ENCODE measurements around the gene PGGHG.
"Not testable (repeated sequence)": the region's sequence is repeated elsewhere in the genome, so short reads cannot be mapped to it uniquely, and the experiment has no call there.

The PGGHG gene

DNA sequence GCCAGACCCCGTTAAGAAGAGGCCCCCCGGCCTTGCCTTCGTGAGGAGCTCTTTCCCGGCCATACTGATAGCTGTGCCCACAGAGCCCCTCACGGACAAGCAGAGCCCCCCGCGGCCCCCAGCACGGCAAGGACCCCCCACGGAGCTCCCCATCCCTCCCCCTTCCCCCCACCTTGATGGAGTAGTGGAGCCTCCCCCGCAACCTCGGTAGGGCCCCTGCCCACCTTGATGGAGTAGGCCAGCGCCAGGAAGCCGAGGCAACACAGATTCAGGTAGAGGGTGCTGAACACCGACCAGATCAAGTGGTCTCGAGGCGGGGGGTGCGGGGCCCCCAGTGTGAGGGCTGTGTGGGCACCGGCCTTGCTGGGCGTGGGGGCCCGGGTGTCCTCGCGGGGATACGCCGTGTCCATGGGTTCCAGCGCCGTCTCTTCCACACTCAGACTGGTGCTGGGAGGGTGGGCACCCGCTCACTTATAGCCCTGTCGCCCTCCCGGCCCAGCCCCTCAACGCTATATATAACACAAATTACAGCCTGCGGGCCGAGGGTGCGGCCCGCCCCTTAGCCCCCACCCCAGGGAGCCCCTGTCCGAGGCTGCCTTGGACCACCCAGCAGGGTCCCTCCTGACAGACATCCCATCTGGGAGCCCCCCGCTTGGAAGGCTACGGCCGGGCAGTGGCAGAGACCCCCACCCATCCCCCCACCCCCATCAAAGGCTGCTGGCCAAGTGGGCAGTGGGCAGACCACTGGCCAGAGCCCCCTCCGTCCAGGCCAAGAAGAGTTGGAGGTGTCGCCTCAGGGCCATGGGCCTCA is 10.4 kb downstream of the PGGHG start, which contains the start of gene IFITM5:
Gene IFITM5 (minus strand): TSS at position 446 of the 811 bp plus-strand sequence. CDS start 36 bp downstream, at position 410.
- no peak for DNase-seq

DNA sequence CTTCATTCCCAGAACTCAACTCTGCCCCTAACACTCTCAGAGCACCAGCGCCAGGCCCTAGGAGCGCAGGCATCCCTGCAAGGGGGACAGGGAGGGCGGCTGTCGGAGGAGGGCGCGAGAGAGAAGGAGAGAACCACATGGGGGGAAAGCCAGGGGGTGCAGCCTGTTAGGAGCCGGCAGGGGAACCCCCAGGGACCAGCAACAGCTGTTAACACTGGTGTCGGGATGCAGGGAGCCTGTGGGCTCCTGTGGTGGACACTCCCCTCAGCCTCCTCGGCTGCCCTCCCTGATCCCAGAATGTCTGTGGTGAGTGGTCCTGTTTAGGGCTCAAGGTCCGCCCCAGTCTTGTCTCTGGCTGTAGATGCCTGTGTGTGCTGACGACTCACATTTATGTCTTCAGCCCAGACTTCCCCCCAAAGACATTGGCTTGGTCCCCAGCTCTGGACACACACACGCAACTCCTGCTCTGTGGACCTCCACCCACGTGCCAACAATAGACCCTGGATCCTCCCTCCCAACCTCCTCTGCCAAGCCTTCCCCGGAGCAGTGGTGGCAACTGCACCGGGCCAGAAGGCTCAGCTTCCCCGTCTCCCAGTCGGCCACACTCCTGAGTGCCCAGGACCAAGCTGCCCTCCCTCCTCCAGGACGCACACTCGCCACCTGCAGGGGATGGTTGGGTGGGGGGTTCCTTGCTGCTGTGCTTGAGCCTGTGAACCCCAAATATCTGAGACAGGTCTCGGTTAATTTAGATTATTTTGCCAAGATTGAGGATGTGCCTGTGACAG is 11.2 kb downstream of the PGGHG start:
- no peak for DNase-seq

DNA sequence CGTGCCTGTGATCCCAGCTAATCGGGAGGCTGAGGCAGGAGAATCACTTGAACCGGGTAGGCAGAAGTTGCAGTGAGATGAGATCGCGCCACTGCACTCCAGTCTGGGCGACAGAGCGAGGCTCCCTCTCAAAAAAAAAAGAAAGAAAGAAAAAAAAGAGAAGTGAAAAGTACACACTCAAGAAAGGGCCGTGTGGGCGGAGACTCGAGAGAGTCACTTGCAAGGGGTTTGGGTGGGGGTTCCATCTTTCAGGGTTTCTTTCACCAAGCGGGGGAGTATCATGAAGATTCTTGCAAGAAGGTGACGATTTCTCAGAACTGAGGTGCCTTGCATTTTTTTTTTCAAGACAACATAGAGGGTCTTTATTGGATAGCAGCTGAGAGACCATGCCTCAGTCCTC is 14.4 kb downstream of the PGGHG start:
- DNase-seq, result no peak

DNA sequence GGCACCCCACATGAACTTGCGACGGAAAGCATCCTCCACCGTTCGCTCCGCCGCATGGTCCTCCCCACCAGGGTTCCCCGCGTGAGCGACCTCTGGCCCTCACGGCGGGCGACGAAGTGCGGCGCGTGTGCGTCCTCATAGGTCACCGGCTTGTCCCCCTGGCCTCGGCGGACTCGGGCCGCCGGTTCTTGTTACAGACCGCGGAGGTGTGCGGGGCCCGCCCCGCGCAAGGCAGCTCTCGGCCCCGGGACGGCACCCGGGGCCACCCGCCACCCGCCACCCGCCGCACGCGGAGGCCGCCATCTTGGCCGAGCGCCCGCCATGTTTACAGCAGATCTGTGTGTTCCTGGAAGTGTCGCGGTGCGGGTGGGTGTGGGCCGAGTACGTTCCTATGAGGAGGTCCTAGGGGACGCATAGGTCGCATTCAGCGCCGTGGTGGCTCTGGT is 15.2 kb downstream of the PGGHG start:
- no peak for DNase-seq

DNA sequence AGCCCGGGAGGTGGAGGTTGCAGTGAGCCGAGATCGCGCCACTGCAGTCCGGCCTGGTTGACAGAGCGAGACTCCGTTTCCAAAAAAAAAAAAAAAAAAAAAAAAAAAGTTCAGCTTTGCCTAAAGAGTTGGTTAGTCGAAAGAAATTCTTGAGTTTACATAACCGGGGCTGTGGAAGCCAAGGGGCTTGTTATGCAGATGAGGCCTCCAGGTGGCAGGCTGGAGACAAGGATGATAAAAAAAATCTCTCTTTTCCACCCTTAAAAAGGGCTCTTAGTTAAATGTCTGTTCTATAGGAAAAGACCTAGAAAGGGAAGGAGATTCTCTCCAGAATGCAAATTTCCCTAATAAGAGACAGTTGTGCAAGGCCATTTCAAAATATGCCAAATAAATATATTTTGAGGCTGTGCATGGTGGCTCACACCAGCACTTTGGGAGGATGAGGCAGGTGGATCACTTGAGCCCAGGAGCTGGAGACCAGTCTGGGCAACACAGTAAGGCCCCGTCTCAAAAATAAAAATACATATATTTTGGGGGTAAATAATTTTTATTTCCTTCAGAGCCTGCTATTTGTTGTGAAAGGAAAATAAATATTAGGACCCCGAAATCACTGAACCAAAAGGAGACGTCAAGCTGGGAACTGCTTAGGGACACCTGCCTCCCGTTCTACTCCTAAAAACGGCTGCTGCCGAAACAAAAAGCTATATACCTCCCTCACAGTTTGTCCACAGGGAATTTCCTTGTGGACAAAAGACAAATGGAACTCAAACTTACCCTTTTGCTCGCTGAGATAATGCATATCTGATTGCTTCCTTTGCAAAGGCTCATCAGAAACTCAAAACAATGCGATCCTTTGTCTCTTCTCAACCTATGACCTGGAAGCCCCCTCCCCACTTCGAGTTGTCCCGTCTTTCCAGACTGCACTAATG is 16.3 kb downstream of the PGGHG start:
- DNase-seq, result no peak

DNA sequence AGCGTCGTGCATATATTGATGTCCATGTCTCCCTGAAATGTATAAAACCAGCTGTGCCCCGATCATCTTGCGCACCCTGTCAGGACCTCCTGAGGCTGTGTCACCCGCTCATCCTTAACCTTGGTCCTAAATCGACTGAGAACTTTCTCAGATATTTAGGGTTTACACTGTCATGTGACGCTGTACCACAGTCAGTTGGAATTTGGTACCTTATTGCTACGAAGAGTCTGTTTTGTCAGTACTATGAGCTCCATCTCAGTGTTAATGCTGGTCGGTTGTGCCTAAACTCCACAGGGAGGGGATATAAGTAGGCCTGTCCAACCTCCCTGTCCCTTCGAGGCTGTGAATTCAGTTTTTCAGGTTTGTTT is 16.9 kb downstream of the PGGHG start:
- DNase-seq, result no peak

DNA sequence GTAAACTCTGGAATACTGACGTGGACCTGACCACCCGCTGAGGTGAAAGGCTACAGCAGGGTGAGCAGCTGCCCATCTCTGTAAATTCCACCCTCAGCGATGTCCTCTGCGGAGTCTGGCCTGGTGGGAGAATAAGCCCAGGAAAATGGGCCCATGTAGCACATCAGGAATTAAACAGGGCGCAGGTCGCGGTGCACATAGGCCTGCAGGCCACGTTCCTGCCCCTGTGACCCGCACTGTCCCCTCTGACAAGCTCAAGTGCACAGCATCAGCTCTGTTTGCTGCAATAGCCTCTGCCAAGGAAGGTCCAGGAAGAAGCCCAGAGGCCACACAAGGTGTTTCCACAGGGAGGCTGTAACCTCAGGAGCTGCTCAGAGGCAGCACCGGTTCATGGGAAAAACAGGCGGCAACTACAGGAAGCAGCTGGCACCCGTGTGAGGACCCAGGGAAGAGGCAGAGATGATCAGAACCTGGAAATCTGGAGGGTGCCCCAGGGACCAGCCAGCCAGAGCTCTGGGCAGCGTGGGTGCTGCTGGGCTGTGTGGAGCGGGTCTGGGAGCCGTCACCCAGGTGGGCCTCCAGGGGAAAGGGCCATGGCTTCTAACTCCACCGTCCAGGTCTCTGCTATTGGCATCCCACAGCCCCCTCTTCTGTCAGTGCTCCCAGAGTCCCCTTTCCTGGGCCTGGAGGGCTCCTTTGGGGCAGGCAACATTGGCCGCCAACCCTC is 17.9 kb downstream of the PGGHG start:
- no peak for DNase-seq

DNA sequence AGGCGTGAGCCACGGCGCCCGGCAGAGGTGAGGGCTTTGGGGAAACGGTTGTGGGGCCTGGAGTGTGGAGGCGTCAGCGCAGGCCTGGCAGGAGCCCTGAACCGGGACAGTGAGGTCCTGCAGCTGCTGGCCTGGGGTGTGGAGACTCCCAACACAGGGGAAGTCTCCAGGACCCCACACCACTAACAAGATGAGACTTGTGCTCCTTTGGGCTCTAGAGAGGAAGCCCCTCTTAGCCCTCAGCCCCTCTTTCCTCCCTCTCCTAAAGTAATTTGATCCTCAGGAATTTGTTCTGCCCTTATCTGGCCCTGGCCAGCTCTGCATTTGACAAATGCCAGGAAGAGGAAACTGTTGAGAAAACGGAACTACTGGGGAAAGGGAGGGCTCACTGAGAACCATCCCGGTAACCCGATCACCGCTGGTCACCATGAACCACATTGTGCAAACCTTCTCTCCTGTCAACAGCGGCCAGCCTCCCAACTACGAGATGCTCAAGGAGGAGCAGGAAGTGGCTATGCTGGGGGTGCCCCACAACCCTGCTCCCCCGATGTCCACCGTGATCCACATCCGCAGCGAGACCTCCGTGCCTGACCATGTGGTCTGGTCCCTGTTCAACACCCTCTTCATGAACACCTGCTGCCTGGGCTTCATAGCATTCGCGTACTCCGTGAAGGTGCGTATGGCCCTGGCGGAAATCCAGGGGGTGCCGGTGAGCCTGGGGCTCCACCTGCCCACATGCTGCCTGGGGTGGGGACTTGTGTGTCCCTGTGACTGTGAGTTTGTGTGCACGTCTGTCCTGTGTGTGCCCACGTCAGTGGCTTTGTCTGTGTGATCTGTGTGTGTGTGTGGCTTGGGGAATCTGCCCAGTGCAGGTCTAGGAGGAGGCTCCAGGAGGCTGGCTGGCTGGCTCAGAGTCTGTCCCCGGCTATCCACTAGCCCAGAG is 19.1 kb downstream of the PGGHG start, which contains the start of gene IFITM2:
Gene IFITM2 (plus strand): TSS at position 51 of the 943 bp plus-strand sequence. CDS start 377 bp downstream, at position 428.
- DNase-seq, result not testable (repeated sequence)

DNA sequence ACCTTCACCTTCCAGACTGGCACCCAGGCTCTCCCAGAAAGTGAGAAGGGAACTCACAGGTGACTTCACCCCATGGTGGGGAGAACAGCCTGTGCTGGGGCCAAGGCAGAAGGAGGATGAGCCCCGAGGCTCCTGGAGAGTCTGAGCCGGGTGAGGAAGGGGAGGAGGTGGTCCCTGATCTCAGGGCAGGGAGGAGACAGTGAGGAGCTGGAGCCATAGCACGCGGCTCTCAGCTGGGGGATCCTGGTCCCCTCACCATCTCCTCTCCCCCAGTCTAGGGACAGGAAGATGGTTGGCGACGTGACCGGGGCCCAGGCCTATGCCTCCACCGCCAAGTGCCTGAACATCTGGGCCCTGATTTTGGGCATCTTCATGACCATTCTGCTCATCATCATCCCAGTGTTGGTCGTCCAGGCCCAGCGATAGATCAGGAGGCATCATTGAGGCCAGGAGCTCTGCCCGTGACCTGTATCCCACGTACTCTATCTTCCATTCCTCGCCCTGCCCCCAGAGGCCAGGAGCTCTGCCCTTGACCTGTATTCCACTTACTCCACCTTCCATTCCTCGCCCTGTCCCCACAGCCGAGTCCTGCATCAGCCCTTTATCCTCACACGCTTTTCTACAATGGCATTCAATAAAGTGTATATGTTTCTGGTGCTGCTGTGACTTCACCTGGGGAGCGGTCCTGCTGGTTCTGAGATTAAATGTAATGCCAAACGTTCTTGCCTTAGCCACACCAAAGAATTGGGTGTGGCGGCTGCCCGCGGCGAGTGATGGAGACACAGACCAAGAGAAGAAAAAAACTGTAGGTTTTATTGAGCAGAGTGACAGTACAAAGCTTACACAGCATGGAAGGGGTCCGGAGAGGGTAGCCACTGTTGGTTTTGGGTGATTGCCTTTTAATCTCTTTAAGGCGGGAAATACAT is 20.1 kb downstream of the PGGHG start:
- DNase-seq, result not testable (repeated sequence)

DNA sequence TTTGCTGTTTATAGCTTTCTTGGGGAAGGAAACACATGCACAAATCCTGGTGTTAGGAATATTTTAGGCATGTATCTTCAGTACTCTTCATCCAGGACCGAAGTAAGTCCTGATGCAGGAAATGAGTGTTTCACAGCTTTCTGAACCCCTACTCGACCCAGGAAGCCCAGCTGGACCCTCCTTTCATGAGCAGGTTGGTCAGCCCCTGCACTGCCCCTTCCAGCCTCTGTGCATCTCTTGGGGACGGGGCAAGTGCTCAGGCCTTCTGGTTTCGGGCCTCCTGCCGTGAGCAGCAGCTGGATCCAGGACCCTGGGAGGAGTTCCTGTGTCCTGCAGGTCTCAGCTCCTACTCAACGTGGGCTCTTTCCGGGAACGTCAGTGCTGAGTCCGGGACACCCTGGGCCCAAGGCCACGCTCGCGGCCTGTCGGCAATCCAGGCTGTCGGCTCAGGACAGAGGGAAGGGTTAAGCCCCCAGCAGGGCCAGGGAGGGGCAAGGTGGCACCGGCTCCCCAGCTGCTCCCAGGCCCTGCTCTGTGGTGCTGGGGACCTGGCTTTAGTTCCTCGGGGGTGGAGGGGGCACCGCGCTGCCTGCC is 21.1 kb downstream of the PGGHG start:
- DNase-seq, result not testable (repeated sequence)

DNA sequence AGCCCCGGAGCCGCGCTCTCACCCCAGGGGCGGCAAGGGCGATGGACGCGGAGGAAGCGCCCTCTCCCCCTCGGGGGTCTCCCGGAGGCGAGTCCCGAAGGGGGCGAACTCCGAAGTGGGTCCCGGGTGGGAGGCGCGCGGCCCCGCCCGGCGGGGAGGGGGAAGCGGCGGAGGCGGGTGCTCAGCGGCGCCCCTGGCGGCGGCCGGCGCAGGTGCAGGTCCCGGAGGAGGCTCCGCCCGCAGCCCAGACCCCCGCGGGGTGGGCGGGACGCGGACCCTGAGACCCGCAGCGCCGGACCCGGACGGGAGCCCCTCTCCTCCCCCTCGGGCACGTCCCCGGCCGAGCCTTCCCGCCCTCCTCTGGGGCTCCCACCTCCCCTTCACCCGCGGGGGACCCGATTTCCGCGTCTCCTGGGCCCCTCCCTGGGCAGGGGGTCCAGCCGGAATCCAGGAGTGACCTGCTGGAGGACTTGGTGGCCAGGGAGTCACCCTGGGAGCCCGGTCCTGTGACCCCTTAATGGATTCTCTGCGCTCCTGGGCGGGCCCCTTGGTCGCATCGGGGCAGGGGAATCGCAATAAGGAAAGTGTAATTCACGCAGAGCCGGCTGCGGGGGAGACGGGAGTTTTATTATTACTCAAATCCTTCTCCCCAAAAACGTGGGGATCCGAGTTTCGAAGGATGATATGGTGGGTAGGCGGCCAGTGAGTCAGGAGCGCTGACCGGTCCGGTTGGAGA is 22.3 kb downstream of the PGGHG start:
- DNase-seq, result not testable (repeated sequence)

DNA sequence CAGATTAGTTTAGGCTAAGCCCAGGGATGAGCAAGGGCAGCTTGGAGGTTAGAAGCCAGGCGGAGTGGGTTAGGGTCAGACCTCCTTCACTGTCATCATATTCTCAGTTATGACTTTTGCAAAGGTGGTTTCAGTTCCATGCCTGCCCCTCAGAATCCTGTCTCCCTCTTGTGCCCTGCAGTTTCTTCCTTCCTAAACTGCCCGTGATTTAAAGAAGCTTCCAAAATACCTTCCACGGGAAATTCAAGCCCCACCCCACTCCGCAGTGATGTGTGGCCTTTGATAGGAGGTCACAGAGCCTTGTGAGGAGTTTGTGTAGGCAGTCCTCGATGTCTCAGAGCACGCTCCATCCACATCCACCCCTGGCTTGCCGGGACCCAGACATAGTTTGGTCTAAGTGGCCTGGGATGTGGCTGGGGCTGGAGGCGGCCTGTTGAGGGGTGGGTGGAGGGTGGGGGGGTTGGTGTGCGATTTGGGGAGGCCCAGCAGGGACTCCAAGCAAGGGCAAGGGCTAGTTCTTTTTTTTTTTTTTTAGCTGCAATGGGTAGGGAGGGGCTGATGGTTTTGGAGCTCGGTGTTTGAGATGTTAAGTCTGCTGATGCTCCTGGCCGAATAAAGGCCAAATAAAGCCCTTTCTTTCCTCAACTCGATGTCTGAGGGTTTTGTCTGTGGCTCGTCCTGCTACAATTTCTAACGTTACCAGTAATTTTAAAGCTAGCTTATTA is 23.3 kb downstream of the PGGHG start:
- no peak for DNase-seq

DNA sequence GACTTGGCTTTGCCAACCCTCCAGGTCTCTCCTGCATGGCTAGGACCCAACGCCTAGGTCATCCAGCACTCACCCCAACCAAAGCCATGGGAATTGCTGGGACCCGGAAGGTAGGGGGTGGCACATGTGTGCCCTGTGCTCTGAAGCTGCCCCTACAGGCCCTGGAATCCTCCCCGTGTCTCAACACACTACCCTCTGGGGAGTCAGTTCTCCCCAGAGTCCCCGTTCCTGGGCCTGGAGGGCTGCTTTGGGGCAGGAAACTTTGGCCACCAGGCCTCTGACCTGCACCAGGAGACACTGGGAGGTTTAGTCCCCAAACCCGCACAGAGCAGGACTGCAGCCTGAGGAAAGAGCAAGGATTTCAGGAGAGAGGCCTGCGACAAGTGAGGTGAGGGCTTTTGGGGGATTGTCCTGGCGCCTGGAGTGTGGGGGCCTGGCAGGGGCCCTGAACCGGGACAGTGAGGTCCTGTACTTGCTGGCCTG is 24.4 kb downstream of the PGGHG start:
- DNase-seq, result no peak

DNA sequence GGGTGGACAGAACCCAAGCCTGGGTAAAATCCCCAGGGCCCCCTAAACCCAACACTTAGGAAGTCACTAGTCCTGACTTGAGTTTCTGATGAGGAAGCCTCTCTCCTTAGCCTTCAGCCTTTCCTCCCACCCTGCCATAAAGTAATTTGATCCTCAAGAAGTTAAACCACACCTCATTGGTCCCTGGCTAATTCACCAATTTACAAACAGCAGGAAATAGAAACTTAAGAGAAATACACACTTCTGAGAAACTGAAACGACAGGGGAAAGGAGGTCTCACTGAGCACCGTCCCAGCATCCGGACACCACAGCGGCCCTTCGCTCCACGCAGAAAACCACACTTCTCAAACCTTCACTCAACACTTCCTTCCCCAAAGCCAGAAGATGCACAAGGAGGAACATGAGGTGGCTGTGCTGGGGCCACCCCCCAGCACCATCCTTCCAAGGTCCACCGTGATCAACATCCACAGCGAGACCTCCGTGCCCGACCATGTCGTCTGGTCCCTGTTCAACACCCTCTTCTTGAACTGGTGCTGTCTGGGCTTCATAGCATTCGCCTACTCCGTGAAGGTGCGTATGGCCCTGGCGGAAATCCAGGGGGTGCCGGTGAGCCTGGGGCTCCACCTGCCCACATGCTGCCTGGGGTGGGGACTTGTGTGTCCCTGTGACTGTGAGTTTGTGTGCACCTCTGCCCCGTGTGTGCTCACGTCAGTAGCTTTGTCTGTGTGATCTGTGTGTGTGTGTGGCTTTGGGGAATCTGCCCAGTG is 25.0 kb downstream of the PGGHG start, which contains the start of gene IFITM1:
Gene IFITM1 (plus strand): TSS at position 254 of the 767 bp plus-strand sequence. CDS start 131 bp downstream, at position 385.
- no peak for DNase-seq

DNA sequence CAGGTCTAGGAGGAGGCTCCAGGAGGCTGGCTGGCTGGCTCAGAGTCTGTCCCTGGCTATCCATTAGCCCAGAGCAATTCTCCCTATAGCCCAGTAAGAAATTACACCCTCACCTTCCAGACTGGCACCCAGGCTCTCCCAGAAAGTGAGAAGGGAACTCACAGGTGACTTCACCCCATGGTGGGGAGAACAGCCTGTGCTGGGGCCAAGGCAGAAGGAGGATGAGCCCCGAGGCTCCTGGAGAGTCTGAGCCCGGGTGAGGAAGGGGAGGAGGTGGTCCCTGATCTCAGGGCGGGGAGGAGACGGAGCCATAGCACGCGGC is 25.6 kb downstream of the PGGHG start:
- not testable (repeated sequence) for DNase-seq

DNA sequence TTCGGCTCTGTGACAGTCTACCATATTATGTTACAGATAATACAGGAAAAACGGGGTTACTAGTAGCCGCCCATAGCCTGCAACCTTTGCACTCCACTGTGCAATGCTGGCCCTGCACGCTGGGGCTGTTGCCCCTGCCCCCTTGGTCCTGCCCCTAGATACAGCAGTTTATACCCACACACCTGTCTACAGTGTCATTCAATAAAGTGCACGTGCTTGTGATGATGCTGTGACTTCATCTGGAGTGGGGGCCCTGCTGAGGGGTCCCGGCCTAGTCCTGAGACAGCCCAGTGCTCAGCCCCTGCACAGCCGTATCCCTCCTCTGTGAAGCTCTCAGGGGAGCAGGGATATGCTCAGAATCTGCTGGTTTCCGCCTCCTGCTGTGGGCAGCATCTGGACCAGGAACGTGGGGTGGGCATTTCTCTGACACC is 26.1 kb downstream of the PGGHG start:
- no peak for DNase-seq

DNA sequence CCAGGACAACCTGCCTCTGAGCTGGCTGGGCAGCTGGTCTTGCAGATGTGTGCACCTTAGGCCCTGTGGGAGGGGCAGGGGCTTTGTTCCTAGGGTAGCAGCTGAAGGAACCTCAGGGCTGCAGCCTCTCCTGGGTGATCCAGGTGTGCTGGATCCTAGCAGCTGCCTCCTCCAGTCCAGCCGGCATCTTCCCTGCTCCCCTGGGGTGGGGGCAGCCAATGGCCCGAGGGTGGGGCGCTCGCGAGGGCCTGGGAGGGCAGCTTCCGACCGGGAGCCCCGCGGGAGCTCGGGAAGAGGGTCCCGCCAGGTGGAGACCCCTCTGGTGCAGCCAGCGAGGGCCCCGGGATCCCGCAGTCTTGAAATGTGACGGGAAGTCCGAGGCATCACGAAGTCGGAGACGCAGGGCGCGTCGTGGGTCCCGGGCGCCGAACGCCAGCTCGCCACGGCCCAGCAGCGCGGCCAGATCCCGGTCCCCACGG is 26.6 kb downstream of the PGGHG start:
- no peak for DNase-seq

Data from cerebellar nuclear complex (tissue), 1 donor.